ENCODE measurements around the gene CLASP1.
"Not testable (repeated sequence)": the region's sequence is repeated elsewhere in the genome, so short reads cannot be mapped to it uniquely, and the experiment has no call there.

DNA sequence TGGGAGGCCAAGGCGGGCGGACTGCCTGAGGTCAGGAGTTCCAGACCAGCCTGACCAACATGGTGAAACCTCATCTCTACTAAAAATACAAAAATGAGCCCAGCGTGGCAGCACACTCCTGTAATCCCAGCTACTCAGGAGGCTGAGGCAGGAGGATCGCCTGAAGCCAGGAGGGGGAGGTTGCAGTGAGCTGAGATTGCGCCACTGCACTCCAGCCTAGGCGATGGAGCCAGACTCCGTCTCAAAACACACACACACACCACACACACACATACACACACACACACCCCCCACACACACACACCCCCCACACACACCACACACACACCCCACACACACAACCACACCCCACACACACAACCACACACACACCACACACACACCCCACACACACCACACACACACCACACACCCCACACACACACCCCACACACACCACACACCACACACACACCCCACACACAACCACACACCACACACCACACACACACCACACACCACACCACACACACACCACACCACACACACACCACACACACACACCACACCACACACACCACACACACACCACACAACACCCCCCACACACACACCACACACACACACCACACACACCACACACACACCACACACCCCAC, 170.8 kb downstream of the CLASP1 start:
- not testable (repeated sequence) for TF ChIP-seq CTCF (IDR thresholded peaks at IDR 0.05; ENCODE audit: low read depth, low read length); EZH2phosphoT487 (IDR thresholded peaks at IDR 0.05; ENCODE audit: low read depth)
